GM23338 (cell line): ENCODE measurements around the gene MEPE. TPM values are rescaled to one million over a fixed set of nuclear protein-coding genes. Genes with fewer than 3 reads are reported as not detected.

Experiments used
- ATAC-seq: fragments of 200-7000 bp; cut with Tn5 transposase; 3 replicates; pipeline ENCODE4 v1.9.1; 2020
- DNase-seq: peaks from one replicate; pipeline ENCODE4 v3.0.0-alpha.2; 2015; ENCODE audit warnings: low spot score
- H2AFZ ChIP-seq: fragments of 200-600 bp; sonication (generic); 2 replicates; pipeline ENCODE4 v1.8.0; 2016; ENCODE audit warnings: antibody characterized with exemption, mild to moderate bottlenecking, moderate library complexity
- H3F3A ChIP-seq: fragments of 200-600 bp; sonication (generic); replicated peaks from 2 replicates; pipeline ENCODE4 v1.8.0; 2017; ENCODE audit warnings: antibody characterized with exemption, mixed run types, low read depth
- H3K27ac ChIP-seq: fragments of 200-600 bp; sonication (generic); 2 replicates; pipeline ENCODE4 v1.6.1; 2016; ENCODE audit warnings: low read depth
- H3K27me3 ChIP-seq: fragments of 200-600 bp; sonication (generic); 2 replicates; pipeline ENCODE4 v1.8.0; 2016; ENCODE audit warnings: mild to moderate bottlenecking, mixed run types, moderate library complexity; ENCODE audit not compliant: insufficient read depth
- H3K36me3 ChIP-seq: fragments of 200-600 bp; sonication (generic); 2 replicates; pipeline ENCODE4 v1.8.0; 2016; ENCODE audit warnings: mild to moderate bottlenecking; ENCODE audit not compliant: insufficient read depth
- H3K4me1 ChIP-seq: fragments of 200-600 bp; sonication (generic); 2 replicates; pipeline ENCODE4 v1.8.0; 2016; ENCODE audit warnings: mild to moderate bottlenecking, moderate library complexity; ENCODE audit not compliant: insufficient read depth
- H3K4me2 ChIP-seq: fragments of 200-600 bp; sonication (generic); 2 replicates; pipeline ENCODE4 v1.7.1; 2017; ENCODE audit warnings: mixed run types
- H3K4me3 ChIP-seq: fragments of 200-600 bp; sonication (generic); 2 replicates; pipeline ENCODE4 v1.6.1; 2016; ENCODE audit warnings: mixed run types
- H3K79me2 ChIP-seq: fragments of 200-600 bp; sonication (generic); replicated peaks from 2 replicates; pipeline ENCODE4 v1.8.0; 2017; ENCODE audit warnings: mild to moderate bottlenecking; ENCODE audit not compliant: insufficient read depth
- H3K9me2 ChIP-seq: fragments of 200-600 bp; sonication (generic); 2 replicates; pipeline ENCODE4 v1.8.0; 2017; ENCODE audit not compliant: insufficient read depth
- H4K20me1 ChIP-seq: fragments of 200-600 bp; sonication (generic); replicated peaks from 2 replicates; pipeline ENCODE4 v1.8.0; 2017; ENCODE audit warnings: mild to moderate bottlenecking; ENCODE audit not compliant: insufficient read depth
- H3K27ac Mint-ChIP-seq: 2 replicates; pipeline ENCODE4 v1.8.0; 2020; ENCODE audit warnings: inconsistent platforms, mild to moderate bottlenecking, moderate library complexity, mixed read lengths
- H3K27me3 Mint-ChIP-seq: 3 replicates; pipeline ENCODE4 v1.8.0; 2022; ENCODE audit warnings: low read depth, mild to moderate bottlenecking, moderate library complexity, mixed read lengths, inconsistent platforms; ENCODE audit not compliant: insufficient read depth, poor library complexity
- H3K36me3 Mint-ChIP-seq: 3 replicates; pipeline ENCODE4 v1.8.0; 2021; ENCODE audit warnings: low read depth, mild to moderate bottlenecking, inconsistent platforms, moderate library complexity, mixed read lengths
- H3K4me1 Mint-ChIP-seq: 3 replicates; pipeline ENCODE4 v1.8.0; 2020; ENCODE audit warnings: mild to moderate bottlenecking, inconsistent platforms, mixed read lengths
- H3K4me3 Mint-ChIP-seq: 3 replicates; pipeline ENCODE4 v1.8.0; 2021; ENCODE audit warnings: moderate library complexity, mild to moderate bottlenecking, inconsistent platforms, mixed read lengths
- H3K9me3 Mint-ChIP-seq: 3 replicates; pipeline ENCODE4 v1.8.0; 2020; ENCODE audit warnings: moderate library complexity, mild to moderate bottlenecking, inconsistent platforms, mixed read lengths
- EZH2phosphoT487 ChIP-seq: fragments of 200-600 bp; sonication (generic); IDR thresholded peaks from one replicate; pipeline ENCODE4 v1.8.1; 2018; ENCODE audit warnings: antibody characterized with exemption; ENCODE audit not compliant: unreplicated experiment
- NANOG ChIP-seq: IDR thresholded peaks from 2 replicates; pipeline ENCODE4 v1.6.1; 2016; ENCODE audit warnings: antibody characterized with exemption, borderline replicate concordance
- POLR2AphosphoS5 ChIP-seq: IDR thresholded peaks from 2 replicates; pipeline ENCODE4 v1.6.1; 2016; ENCODE audit warnings: antibody characterized with exemption, low read depth
- STAT1 ChIP-seq: IDR thresholded peaks from one replicate; pipeline ENCODE4 v1.6.1; 2016; ENCODE audit warnings: antibody characterized with exemption; ENCODE audit not compliant: unreplicated experiment
- ZNF114 ChIP-seq: fragments of 250-450 bp; sonication (Bioruptor Pico); IDR thresholded peaks from 2 replicates; pipeline ENCODE4 v1.5.0; 2020; ENCODE audit warnings: mild to moderate bottlenecking, moderate library complexity
- ZNF462 ChIP-seq: fragments of 250-450 bp; sonication (Bioruptor Pico); IDR thresholded peaks from 2 replicates; pipeline ENCODE4 v1.5.0; 2020; ENCODE audit warnings: mild to moderate bottlenecking, moderate library complexity
- polyA plus RNA-seq: library from polyadenylated mRNA; unstranded; fragments of >200 nt; fragmentation: Nextera tagmentation; extraction: Ambion mirVana; gene quantifications from 2 replicates; pipeline ENCODE4 v1.2.1, GENCODE V29; 2016
- total RNA-seq: library from RNA; depleted of rRNA; stranded (reverse); fragments of >200 nt; shearing (Covaris generic); gene quantifications from 2 replicates; pipeline ENCODE4 v1.2.3, GENCODE V29; 2014
- TF ChIP-seq, protein P1 (sequence below), 2 experiments: fragments of 200-600 bp in 1 of 2; sonication (generic) in 1 of 2; conservative IDR thresholded peaks; 2 replicates each; pipeline versions ENCODE4 v1.5.1 to v1.6.1; 2016 to 2017; ENCODE audit warnings: antibody characterized with exemption in 2 of 2, low read depth in 2 of 2, mild to moderate bottlenecking in 2 of 2, moderate library complexity in 1 of 2

The MEPE gene
- total and polyA plus RNA-seq, 2 experiments from 2014 or later = not detected

GRCh38 chr4:87880106-87880505 lies 47.3 kb downstream of the MEPE start:
- H3K4me2 ChIP-seq = no peak overlapping the region
- H3K4me3 Mint-ChIP-seq = no peak overlapping the region
- H3K4me3 ChIP-seq = no peak overlapping the region
- TF ChIP-seq, protein P1, sequence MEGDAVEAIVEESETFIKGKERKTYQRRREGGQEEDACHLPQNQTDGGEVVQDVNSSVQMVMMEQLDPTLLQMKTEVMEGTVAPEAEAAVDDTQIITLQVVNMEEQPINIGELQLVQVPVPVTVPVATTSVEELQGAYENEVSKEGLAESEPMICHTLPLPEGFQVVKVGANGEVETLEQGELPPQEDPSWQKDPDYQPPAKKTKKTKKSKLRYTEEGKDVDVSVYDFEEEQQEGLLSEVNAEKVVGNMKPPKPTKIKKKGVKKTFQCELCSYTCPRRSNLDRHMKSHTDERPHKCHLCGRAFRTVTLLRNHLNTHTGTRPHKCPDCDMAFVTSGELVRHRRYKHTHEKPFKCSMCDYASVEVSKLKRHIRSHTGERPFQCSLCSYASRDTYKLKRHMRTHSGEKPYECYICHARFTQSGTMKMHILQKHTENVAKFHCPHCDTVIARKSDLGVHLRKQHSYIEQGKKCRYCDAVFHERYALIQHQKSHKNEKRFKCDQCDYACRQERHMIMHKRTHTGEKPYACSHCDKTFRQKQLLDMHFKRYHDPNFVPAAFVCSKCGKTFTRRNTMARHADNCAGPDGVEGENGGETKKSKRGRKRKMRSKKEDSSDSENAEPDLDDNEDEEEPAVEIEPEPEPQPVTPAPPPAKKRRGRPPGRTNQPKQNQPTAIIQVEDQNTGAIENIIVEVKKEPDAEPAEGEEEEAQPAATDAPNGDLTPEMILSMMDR (conservative IDR thresholded peaks at IDR 0.05; ENCODE audit: low read depth in 2 of 2) = no peak
- TF ChIP-seq ZNF114 (CRISPR knock-in tag) = no peak
- no peak for TF ChIP-seq NANOG
- TF ChIP-seq POLR2AphosphoS5 = no peak
- no peak for TF ChIP-seq STAT1
- no peaks in the 10 kb centered on the region for H3K4me1 ChIP-seq
- no peaks in the 10 kb centered on the region for H3K36me3 ChIP-seq
- no peaks in the 10 kb centered on the region for H3K36me3 Mint-ChIP-seq
- H3K27me3 Mint-ChIP-seq = peaks cover 2% of the 10 kb centered on the region
- no peaks in the 10 kb centered on the region for H3K9me3 Mint-ChIP-seq
- no peak for ATAC-seq
- no peaks in the 10 kb centered on the region for H3F3A ChIP-seq
- H2AFZ ChIP-seq = no peak overlapping the region
- no peaks in the 10 kb centered on the region for H3K4me1 Mint-ChIP-seq
- no peak overlapping the region for H3K27ac Mint-ChIP-seq
- H3K79me2 ChIP-seq = no peaks in the 10 kb centered on the region
- no peaks in the 10 kb centered on the region for H4K20me1 ChIP-seq
- H3K27ac ChIP-seq = no peak overlapping the region
- H3K9me2 ChIP-seq = no peaks in the 10 kb centered on the region
- no peak for DNase-seq
- no peaks in the 10 kb centered on the region for H3K27me3 ChIP-seq

DNA sequence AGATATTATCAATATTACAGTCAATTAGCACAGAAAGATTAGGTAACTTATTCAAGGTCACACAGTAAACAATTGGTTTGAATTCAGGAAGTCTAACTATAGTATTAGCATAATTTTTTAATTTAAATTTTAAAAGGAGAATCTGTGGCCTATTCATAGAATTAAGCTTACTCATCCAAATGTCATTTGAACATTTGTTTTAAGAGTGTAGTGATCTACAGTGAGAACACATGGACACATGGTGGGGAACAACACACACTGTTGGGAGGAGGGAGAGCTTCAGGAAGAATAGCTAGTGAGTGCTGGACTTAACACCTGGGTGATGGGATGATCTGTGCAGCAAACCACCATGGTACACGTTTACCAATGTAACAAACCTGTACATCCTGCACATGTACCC lies 48.3 kb downstream of the MEPE start:
- ATAC-seq (no peak), DNase-seq (no peak)
- H3K27ac ChIP-seq = no peak overlapping the region
- H3F3A ChIP-seq = no peaks in the 10 kb centered on the region
- TF ChIP-seq ZNF462 (CRISPR knock-in tag) (no peak), EZH2phosphoT487 (no peak), NANOG (no peak)
- TF ChIP-seq, protein P1 (conservative IDR thresholded peaks at IDR 0.05; ENCODE audit: low read depth in 2 of 2) = no peak
- no peak overlapping the region for H3K27ac Mint-ChIP-seq
- no peaks in the 10 kb centered on the region; the same call in 2 of the 3 replicates for H3K4me1 Mint-ChIP-seq
- no peak overlapping the region for H2AFZ ChIP-seq
- no peaks in the 10 kb centered on the region for H3K4me1 ChIP-seq
- H4K20me1 ChIP-seq = no peaks in the 10 kb centered on the region
- no peaks in the 10 kb centered on the region for H3K36me3 Mint-ChIP-seq
- H3K36me3 ChIP-seq = no peaks in the 10 kb centered on the region
- H3K27me3 Mint-ChIP-seq = peaks cover 2% of the 10 kb centered on the region
- H3K9me2 ChIP-seq = no peaks in the 10 kb centered on the region
- no peaks in the 10 kb centered on the region for H3K27me3 ChIP-seq
- no peak overlapping the region for H3K4me3 Mint-ChIP-seq
- no peaks in the 10 kb centered on the region for H3K9me3 Mint-ChIP-seq
- no peaks in the 10 kb centered on the region for H3K79me2 ChIP-seq
- no peak overlapping the region for H3K4me2 ChIP-seq
- H3K4me3 ChIP-seq = no peak overlapping the region
